ENCODE data around the gene CCDC192.
"Not testable (repeated sequence)": the region's sequence is repeated elsewhere in the genome, so short reads cannot be mapped to it uniquely, and the experiment has no call there.

The CCDC192 gene

GRCh38 chr5:127702926-127703561 lies at the start of gene CCDC192:
Gene CCDC192, plus strand, starts transcription at chr5:127703391. Its CDS starts 55 bp downstream, at chr5:127703446.
- DNase-seq (ENCODE audit: low read depth in 3 of 3) = no peak

GRCh38 chr5:127656825-127657224 lies 46.4 kb upstream of the CCDC192 start:
- DNase-seq (ENCODE audit: low read depth in 3 of 3) = no peak

GRCh38 chr5:127660047-127660733 lies 43.0 kb upstream of the CCDC192 start:
- no peak for DNase-seq (ENCODE audit: low read depth in 3 of 3)

- no peak for DNase-seq (ENCODE audit: low read depth in 3 of 3)
Observed at GRCh38 chr5:127664093-127664492, 39.1 kb upstream of the CCDC192 start.

- DNase-seq (ENCODE audit: low read depth in 3 of 3) = no peak
Observed at GRCh38 chr5:127665641-127666040, 37.5 kb upstream of the CCDC192 start.

GRCh38 chr5:127666043-127666716 lies 37.0 kb upstream of the CCDC192 start:
- no peak for DNase-seq (ENCODE audit: low read depth in 3 of 3)

GRCh38 chr5:127667926-127668325 lies 35.3 kb upstream of the CCDC192 start:
- DNase-seq (ENCODE audit: low read depth in 3 of 3) = no peak

- no peak for DNase-seq (ENCODE audit: low read depth in 3 of 3)
Observed at GRCh38 chr5:127671218-127671617, 32.0 kb upstream of the CCDC192 start.

- no peak for DNase-seq (ENCODE audit: low read depth in 3 of 3)
Observed at GRCh38 chr5:127673117-127673800, 29.9 kb upstream of the CCDC192 start.

GRCh38 chr5:127676951-127677350 lies 26.2 kb upstream of the CCDC192 start:
- not testable (repeated sequence) for DNase-seq (ENCODE audit: low read depth in 3 of 3)

GRCh38 chr5:127679691-127680330 lies 23.4 kb upstream of the CCDC192 start:
- DNase-seq (ENCODE audit: low read depth in 3 of 3) = not testable (repeated sequence)

- DNase-seq (ENCODE audit: low read depth in 3 of 3) = no peak
Observed at GRCh38 chr5:127680595-127680994, 22.6 kb upstream of the CCDC192 start.

GRCh38 chr5:127683008-127683407 lies 20.2 kb upstream of the CCDC192 start:
- no peak for DNase-seq (ENCODE audit: low read depth in 3 of 3)

- no peak for DNase-seq (ENCODE audit: low read depth in 3 of 3)
Observed at GRCh38 chr5:127684726-127685467, 18.3 kb upstream of the CCDC192 start.

GRCh38 chr5:127685662-127686061 lies 17.5 kb upstream of the CCDC192 start:
- no peak for DNase-seq (ENCODE audit: low read depth in 3 of 3)

GRCh38 chr5:127686424-127686823 lies 16.8 kb upstream of the CCDC192 start:
- no peak for DNase-seq (ENCODE audit: low read depth in 3 of 3)

GRCh38 chr5:127694518-127695171 lies 8.5 kb upstream of the CCDC192 start:
- DNase-seq (ENCODE audit: low read depth in 3 of 3) = no peak

GRCh38 chr5:127695346-127695745 lies 7.8 kb upstream of the CCDC192 start:
- DNase-seq (ENCODE audit: low read depth in 3 of 3) = no peak

GRCh38 chr5:127696683-127697082 lies 6.5 kb upstream of the CCDC192 start:
- DNase-seq (ENCODE audit: low read depth in 3 of 3) = no peak

GRCh38 chr5:127697894-127698600 lies 5.1 kb upstream of the CCDC192 start:
- DNase-seq (ENCODE audit: low read depth in 3 of 3) = no peak

All from stimulated activated CD4-positive, alpha-beta T cell treated with anti-CD3 and anti-CD28 coated beads, TNF-alpha, amount 100 ng/mL, for 48 hours (primary cell).